Lower lobe of right lung (tissue), 2 donors: ENCODE data around the gene PITX2. TPM values are rescaled to one million over a fixed set of nuclear protein-coding genes. Genes with fewer than 3 reads are reported as not detected.

ENCODE experiments used
- ATAC-seq, 2 donors: fragments of 200-7000 bp; cut with Tn5 transposase; one replicate each; pipeline ENCODE4 v1.9.1; 2020 to 2022; ENCODE audit warnings: mild to moderate bottlenecking in 2 of 2, moderate library complexity in 2 of 2
- DNase-seq: peaks from one replicate; pipeline ENCODE4 v3.0.0-alpha.2; 2020
- H3K27ac ChIP-seq: fragments of 200-600 bp; one replicate; pipeline ENCODE4 v1.8.0; 2022
- H3K27me3 ChIP-seq: fragments of 200-600 bp; one replicate; pipeline ENCODE4 v1.8.0; 2022; ENCODE audit warnings: low read depth
- H3K36me3 ChIP-seq: fragments of 200-600 bp; one replicate; pipeline ENCODE4 v1.8.0; 2022; ENCODE audit warnings: mild to moderate bottlenecking
- H3K4me1 ChIP-seq: fragments of 200-600 bp; one replicate; pipeline ENCODE4 v1.8.0; 2022
- H3K4me3 ChIP-seq: fragments of 200-600 bp; one replicate; pipeline ENCODE4 v1.8.0; 2022; ENCODE audit warnings: mild to moderate bottlenecking
- H3K9me3 ChIP-seq: fragments of 200-600 bp; one replicate; pipeline ENCODE4 v1.8.0; 2022
- CTCF ChIP-seq: fragments of 200-600 bp; IDR thresholded peaks from one replicate; pipeline ENCODE4 v1.8.0; 2022; ENCODE audit warnings: antibody characterized with exemption, mild to moderate bottlenecking
- intact Hi-C: fragments of 100-400 bp; cut with DNase I; formaldehyde crosslinking; loops from one replicate; pipeline ENCODE4 v1.11.0; 2022
- total RNA-seq: library from RNA; stranded (reverse); fragmentation: NEBNext Ultra II Directional; extraction: Animal tissue kit (Norgen Biotek cat#: 25700); gene quantifications from one replicate; pipeline ENCODE4 v1.2.1, GENCODE V29; 2021
- donor health status: DM: no; HTN: yes; CAD: no; lungs with severe emphysema.

Gene PITX2
- total RNA-seq, 1 donor from 2014 or later, result not detected

- intact Hi-C loops, result no loop called here
- Histone ChIP-seq H3K4me3 (no peak overlapping the region), H3K27ac (no peak overlapping the region), H3K27me3 (peaks cover 99% of the 10 kb centered on the region), H3K4me1 (peaks cover 28% of the 10 kb centered on the region), H3K9me3 (no peaks in the 10 kb centered on the region), H3K36me3 (no peaks in the 10 kb centered on the region)
- ATAC-seq, result no peak
- no peak for TF ChIP-seq CTCF
- DNase-seq, result no peak
These were observed 1.5 kb upstream of the PITX2 start for GRCh38 chr4:110624398-110624780.

GRCh38 chr4:110623718-110624397 lies 981 bp upstream of the PITX2 start:
- DNase-seq (no peak), ATAC-seq (no peak)
- no peaks in the 10 kb centered on the region for H3K9me3 ChIP-seq
- H3K36me3 ChIP-seq, result no peaks in the 10 kb centered on the region
- peaks cover 99% of the 10 kb centered on the region for H3K27me3 ChIP-seq
- no peak for TF ChIP-seq CTCF
- H3K27ac ChIP-seq, result no peak overlapping the region
- no peak overlapping the region for H3K4me3 ChIP-seq
- H3K4me1 ChIP-seq, result peaks cover 28% of the 10 kb centered on the region
- intact Hi-C loops, result no loop called here

GRCh38 chr4:110621839-110622751 lies 782 bp downstream of the PITX2 start:
- H3K27me3 ChIP-seq, result peaks cover 99% of the 10 kb centered on the region
- DNase-seq (no peak), ATAC-seq (peak in 1 of 2 donors; percentile 13)
- no peaks in the 10 kb centered on the region for H3K9me3 ChIP-seq
- no peak for TF ChIP-seq CTCF
- no peaks in the 10 kb centered on the region for H3K36me3 ChIP-seq
- H3K4me3 ChIP-seq, result peak overlapping the region; percentile 43
- H3K27ac ChIP-seq, result no peak overlapping the region
- intact Hi-C loops, result no loop called here
- H3K4me1 ChIP-seq, result peaks cover 28% of the 10 kb centered on the region

- peak in 1 of 2 donors; percentile 11 for ATAC-seq
- no peaks in the 10 kb centered on the region for H3K9me3 ChIP-seq
- intact Hi-C loops, result no loop called here
- peaks cover 99% of the 10 kb centered on the region for H3K27me3 ChIP-seq
- peak overlapping the region; percentile 43 for H3K4me3 ChIP-seq
- no peak overlapping the region for H3K27ac ChIP-seq
- peaks cover 28% of the 10 kb centered on the region for H3K4me1 ChIP-seq
- no peak for DNase-seq
- H3K36me3 ChIP-seq, result no peaks in the 10 kb centered on the region
- no peak for TF ChIP-seq CTCF
These were observed 1.5 kb downstream of the PITX2 start for GRCh38 chr4:110621328-110621812.

- Histone ChIP-seq H3K4me3 (peak overlapping the region; percentile 43), H3K36me3 (no peaks in the 10 kb centered on the region), H3K27ac (no peak overlapping the region), H3K9me3 (no peaks in the 10 kb centered on the region), H3K27me3 (peaks cover 100% of the 10 kb centered on the region), H3K4me1 (peaks cover 28% of the 10 kb centered on the region)
- ATAC-seq (peak in 1 of 2 donors; percentile 22), DNase-seq (no peak)
- intact Hi-C loops, result no loop called here
- TF ChIP-seq CTCF, result no peak
These were observed 2.1 kb downstream of the PITX2 start for GRCh38 chr4:110620691-110621327.
